Upper lobe of left lung (tissue), 4 donors: Measurements from ENCODE around the gene ACTL6B.

Experiments
- EP300 ChIP-seq, 4 donors: sonication (generic); formaldehyde crosslinking; IDR thresholded peaks; one replicate each; pipeline ENCODE4 v1.5.1; 2017; ENCODE audit warnings: antibody characterized with exemption in 4 of 4, control low read depth in 2 of 4
- POLR2A ChIP-seq, 4 donors: fragments of 450-650 bp; IDR thresholded peaks; one replicate each; pipeline ENCODE4 v1.5.1; 2016 to 2017; ENCODE audit warnings: antibody characterized with exemption in 4 of 4, mild to moderate bottlenecking in 2 of 4
- POLR2AphosphoS5 ChIP-seq, 2 donors: sonication (generic); formaldehyde crosslinking; IDR thresholded peaks; one replicate each; pipeline ENCODE4 v1.5.1; 2017; ENCODE audit warnings: antibody characterized with exemption in 2 of 2
- TF ChIP-seq, protein P1 (sequence below), 6 experiments: fragments of 450-650 bp in 4 of 6; fragments of 200-600 bp in 2 of 6; sonication (generic) in 2 of 6; IDR thresholded peaks; one replicate each; pipeline ENCODE4 v1.5.1; 2016 to 2019; ENCODE audit warnings: antibody characterized with exemption in 6 of 6

DNA sequence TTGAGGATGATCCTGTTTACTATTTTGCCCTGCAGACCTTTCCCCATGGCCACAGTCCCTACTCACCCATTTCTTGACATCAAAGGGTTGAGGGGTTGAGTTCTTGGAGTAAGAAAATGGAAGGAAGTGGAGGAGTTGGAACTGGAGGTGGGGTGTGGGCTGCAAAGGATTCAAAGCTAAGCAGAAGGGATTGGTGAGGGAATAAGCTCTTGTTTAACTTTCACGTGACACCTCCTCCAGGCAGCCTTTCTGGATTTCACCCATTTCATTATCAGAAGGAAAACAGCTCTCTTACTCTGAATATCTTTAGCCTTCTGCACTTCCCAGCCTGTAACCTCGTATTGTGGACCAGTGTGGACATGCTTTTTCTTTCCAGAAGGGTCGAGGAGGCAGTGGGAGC, 30.2 kb downstream of the ACTL6B start:
- TF ChIP-seq POLR2AphosphoS5 (IDR thresholded peaks at IDR 0.05) (no peak), POLR2A (IDR thresholded peaks at IDR 0.05) (no peak), EP300 (IDR thresholded peaks at IDR 0.05) (no peak)
- TF ChIP-seq, protein P1, sequence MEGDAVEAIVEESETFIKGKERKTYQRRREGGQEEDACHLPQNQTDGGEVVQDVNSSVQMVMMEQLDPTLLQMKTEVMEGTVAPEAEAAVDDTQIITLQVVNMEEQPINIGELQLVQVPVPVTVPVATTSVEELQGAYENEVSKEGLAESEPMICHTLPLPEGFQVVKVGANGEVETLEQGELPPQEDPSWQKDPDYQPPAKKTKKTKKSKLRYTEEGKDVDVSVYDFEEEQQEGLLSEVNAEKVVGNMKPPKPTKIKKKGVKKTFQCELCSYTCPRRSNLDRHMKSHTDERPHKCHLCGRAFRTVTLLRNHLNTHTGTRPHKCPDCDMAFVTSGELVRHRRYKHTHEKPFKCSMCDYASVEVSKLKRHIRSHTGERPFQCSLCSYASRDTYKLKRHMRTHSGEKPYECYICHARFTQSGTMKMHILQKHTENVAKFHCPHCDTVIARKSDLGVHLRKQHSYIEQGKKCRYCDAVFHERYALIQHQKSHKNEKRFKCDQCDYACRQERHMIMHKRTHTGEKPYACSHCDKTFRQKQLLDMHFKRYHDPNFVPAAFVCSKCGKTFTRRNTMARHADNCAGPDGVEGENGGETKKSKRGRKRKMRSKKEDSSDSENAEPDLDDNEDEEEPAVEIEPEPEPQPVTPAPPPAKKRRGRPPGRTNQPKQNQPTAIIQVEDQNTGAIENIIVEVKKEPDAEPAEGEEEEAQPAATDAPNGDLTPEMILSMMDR (IDR thresholded peaks at IDR 0.05) = no peak
